Heart left ventricle (tissue), 16 donors: Measurements from ENCODE around the gene CRIP2. TPM values are rescaled to one million over a fixed set of nuclear protein-coding genes. Genes with fewer than 3 reads are reported as not detected.

ENCODE experiments used
- ATAC-seq, 4 donors: fragments of 200-7000 bp; cut with Tn5 transposase; one replicate each; pipeline ENCODE4 v1.9.1; 2020 to 2022; ENCODE audit warnings: moderate library complexity in 4 of 4, mild to moderate bottlenecking in 3 of 4, moderate number of reproducible peaks in 1 of 4
- DNase-seq, 5 donors: peaks; one replicate each; pipeline ENCODE4 v3.0.0-alpha.2; 2020
- H3K27ac ChIP-seq, 12 donors: fragments of 200-600 bp; sonication (generic) in 4 of 12; one replicate each; pipeline versions ENCODE4 v1.5.0 to v1.8.0; 2016 to 2022; ENCODE audit warnings: mild to moderate bottlenecking in 2 of 12
- H3K27me3 ChIP-seq, 9 donors: fragments of 200-600 bp; sonication (generic) in 2 of 9; one replicate each; pipeline versions ENCODE4 v1.5.1 to v1.8.0; 2016 to 2022; ENCODE audit warnings: mild to moderate bottlenecking in 3 of 9
- H3K36me3 ChIP-seq, 9 donors: fragments of 200-600 bp; sonication (generic) in 2 of 9; one replicate each; pipeline versions ENCODE4 v1.5.0 to v1.8.0; 2018 to 2022; ENCODE audit warnings: mild to moderate bottlenecking in 2 of 9
- H3K4me1 ChIP-seq, 12 donors: fragments of 200-600 bp; sonication (generic) in 4 of 12; one replicate each; pipeline versions ENCODE4 v1.5.0 to v1.8.0; 2016 to 2022; ENCODE audit warnings: mild to moderate bottlenecking in 3 of 12
- H3K4me3 ChIP-seq, 12 donors: fragments of 200-600 bp; sonication (generic) in 4 of 12; one replicate each; pipeline versions ENCODE4 v1.5.0 to v1.8.0; 2017 to 2022; ENCODE audit warnings: mild to moderate bottlenecking in 9 of 12, moderate library complexity in 4 of 12
- H3K9me3 ChIP-seq, 12 donors: fragments of 200-600 bp; sonication (generic) in 4 of 12; one replicate each; pipeline versions ENCODE4 v1.5.0 to v1.8.0; 2016 to 2022; ENCODE audit warnings: mild to moderate bottlenecking in 1 of 12
- POLR2A ChIP-seq, 2 donors: fragments of 450-650 bp; IDR thresholded peaks; one replicate each; pipeline ENCODE4 v1.6.1; 2017; ENCODE audit warnings: antibody characterized with exemption in 2 of 2, mild to moderate bottlenecking in 2 of 2, moderate library complexity in 2 of 2
- WGBS, 4 donors: extraction: QIAGEN DNeasy Blood & Tissue Kit in 2 of 4; methylation state at CpG; one replicate each; pipeline versions ENCODE4 v1.1.5 to v1.1.7; 2013 to 2018; 5-methylcytosine and 5-hydroxymethylcytosine counted together
- intact Hi-C, 10 donors: fragments of 100-400 bp; cut with DNase I; formaldehyde crosslinking; loops; one replicate each; pipeline versions ENCODE4 v1.11.1 to v1.14.2; 2022
- long read RNA-seq, 3 donors: library from polyadenylated mRNA; unstranded; transcript quantifications; one replicate each; pipeline ENCODE4 v2.0.0, GENCODE V29; 2020 to 2021
- polyA plus RNA-seq, 2 donors: library from polyadenylated mRNA; stranded (reverse); fragments of 200-250 nt; gene quantifications; one replicate each; pipeline ENCODE4 v1.2.3, GENCODE V29; 2013
- total RNA-seq, 9 donors: library from RNA; depleted of rRNA in 2 of 9; stranded (reverse); fragments of >200 nt in 2 of 9; fragmentation: NEBNext Ultra II Directional in 3 of 9; extraction: Animal tissue kit (Norgen Biotek cat#: 25700) in 3 of 9; gene quantifications; one replicate each; pipeline versions ENCODE4 v1.1.0 to v1.2.4, GENCODE V29; 2016 to 2023
- TF ChIP-seq, protein P1 (sequence below), 12 donors: fragments of 200-600 bp; sonication (generic) in 4 of 12; IDR thresholded peaks; one replicate each; pipeline versions ENCODE4 v1.5.0 to v1.8.0; 2018 to 2022; ENCODE audit warnings: antibody characterized with exemption in 12 of 12, mild to moderate bottlenecking in 5 of 12
- donor health status: ischemic (EF 13 %, LVEDD 7.1; RV severe dilation, severe dysfunction).
- donor health status: healthy with polysubstance abuse.
- donor health status: DM: no; HTN: yes; CAD: no.
- donor health status: DM: no; HTN: no; CAD: no.
- donor health status: ischemic (EF 25% LVEDD 6.9; RV normal size, moderate dysfunction).
- donor health status: ischemic (EF 25% LVEDD 5.7; RV mildly dilated, moderate dysfunction).
- donor health status: healthy.
- donor health status: DM: yes; HTN: yes; CAD: no.
- donor health status: ischemic (EF 35%, LVEDD 5.7; RV mildly dilated, moderate dysfunction).
- donor health status: nonischemic (EF 11% LVEDD 7.7; RV severe dilation, severe dysfunction).
- donor health status: DM: yes; HTN: yes; CAD: no.
- donor health status: PGD.
- donor health status: ischemic (EF 29% LVEDD 5.4; RV normal size, mild dysfunction).
- donor health status: nonischemic (EF 23%, LVEDD 6.1; RV moderate dilation, normal function).

The CRIP2 gene, protein sequence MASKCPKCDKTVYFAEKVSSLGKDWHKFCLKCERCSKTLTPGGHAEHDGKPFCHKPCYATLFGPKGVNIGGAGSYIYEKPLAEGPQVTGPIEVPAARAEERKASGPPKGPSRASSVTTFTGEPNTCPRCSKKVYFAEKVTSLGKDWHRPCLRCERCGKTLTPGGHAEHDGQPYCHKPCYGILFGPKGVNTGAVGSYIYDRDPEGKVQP
- total RNA-seq (1,000 to 10,000 TPM in 2 of 9 donors, 100 to 1,000 TPM in 7; 695 to 1,715 (median 851) TPM), polyA plus RNA-seq (1,000 to 10,000 TPM in 1 of 2 donors, 100 to 1,000 TPM in 1; 829 to 1,402 TPM)
- long read RNA-seq, donor 1, transcript CRIP2-204 (7 exons, 1,373 nt): minor isoform, 11 of 1,179 reads
- long read RNA-seq, donor 1, transcript CRIP2-203 (7 exons, 991 nt): minor isoform, 8 of 1,179 reads
- long read RNA-seq, donor 1, transcript CRIP2-201 (8 exons, 1,857 nt): major isoform, 858 of 1,179 reads
- long read RNA-seq, donor 1, transcript CRIP2-202 (8 exons, 1,176 nt): minor isoform, 9 of 1,179 reads
- long read RNA-seq, donor 1, partial matches to known transcripts: 140 of 1,179 reads
- long read RNA-seq, donor 1, other reads (novel, unspliced or antisense): 149 of 1,179 reads
- long read RNA-seq, donor 2, transcript CRIP2-202 (8 exons, 1,176 nt): minor isoform, 34 of 2,603 reads
- long read RNA-seq, donor 2, transcript CRIP2-201 (8 exons, 1,857 nt): major isoform, 2,272 of 2,603 reads
- long read RNA-seq, donor 2, transcript CRIP2-203 (7 exons, 991 nt): minor isoform, 30 of 2,603 reads
- long read RNA-seq, donor 2, transcript CRIP2-205 (8 exons, 1,893 nt): minor isoform, 13 of 2,603 reads
- long read RNA-seq, donor 2, partial matches to known transcripts: 139 of 2,603 reads
- long read RNA-seq, donor 2, other reads (novel, unspliced or antisense): 115 of 2,603 reads
- long read RNA-seq, donor 3, transcript CRIP2-203 (7 exons, 991 nt): minor isoform, 16 of 745 reads
- long read RNA-seq, donor 3, transcript CRIP2-201 (8 exons, 1,857 nt): major isoform, 532 of 745 reads
- long read RNA-seq, donor 3, partial matches to known transcripts: 167 of 745 reads
- long read RNA-seq, donor 3, other reads (novel, unspliced or antisense): 22 of 745 reads

DNA sequence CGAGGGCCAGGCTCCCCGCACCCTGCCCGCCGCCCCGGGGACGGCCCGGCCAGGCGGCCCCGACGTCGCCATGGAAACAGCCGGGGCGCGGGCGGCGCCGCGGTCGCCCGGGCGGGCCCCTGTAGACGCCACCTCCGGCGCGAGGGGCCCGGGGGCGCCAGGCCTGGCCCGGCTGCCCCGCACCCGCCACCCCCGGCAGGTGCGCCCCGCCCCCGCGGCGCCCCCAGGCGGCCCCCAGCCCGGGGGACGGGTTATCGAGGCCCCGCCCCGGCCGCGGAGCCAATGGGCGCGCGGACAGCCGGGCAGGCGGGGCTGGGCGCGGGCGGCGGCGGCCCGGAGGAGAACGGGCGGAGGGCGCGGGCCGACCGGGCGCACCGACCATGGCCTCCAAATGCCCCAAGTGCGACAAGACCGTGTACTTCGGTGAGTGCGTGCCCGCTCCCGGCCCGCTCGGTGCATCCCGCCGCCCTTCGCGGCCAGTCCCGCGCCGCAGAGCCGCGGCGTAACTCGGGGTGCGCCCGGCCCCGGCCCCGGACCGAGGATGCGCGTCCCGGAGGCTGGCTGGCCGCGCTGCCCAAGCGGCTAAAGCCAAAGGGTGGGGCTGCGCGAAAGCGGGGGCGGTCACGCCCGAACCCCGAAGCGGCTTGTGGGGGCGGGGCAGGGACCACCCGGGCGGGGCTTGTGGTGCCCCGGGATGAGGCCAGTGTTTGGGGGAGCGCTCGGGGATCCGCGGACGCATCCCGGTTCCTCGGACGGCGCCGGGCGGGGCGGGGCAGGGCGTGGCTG, at the start of gene CRIP2:
Gene CRIP2 (plus strand): TSS at position 339 of the 786 bp plus-strand sequence. CDS start 42 bp downstream, at position 381.
- Histone ChIP-seq H3K9me3 (no peaks in the 10 kb centered on the region), H3K27ac (peak within 1 kb of the TSS; percentile 93 to 100 (median 99)), H3K4me1 (peaks cover 0 to 80% (median 56%) of the 10 kb centered on the region in 12 donors), H3K4me3 (peak within 1 kb of the TSS; percentile 72 to 100 (median 96)), H3K36me3 (peaks cover 0 to 24% (median 13%) of the 10 kb centered on the region in 9 donors), H3K27me3 (peaks cover 0 to 30% (median 0%) of the 10 kb centered on the region in 9 donors)
- WGBS, 4 donors: 0 to 1% (median 1%) methylated on average over 15 to 118 of the region's 118 CpGs
- intact Hi-C loops: loop anchor here in 2 of 10 donors (2.0 to 5.0 kb wide), 3 partner anchors 14 to 278 kb away; partner anchors contain the start of gene TEX22 (in 1 of the 2)
- TF ChIP-seq, protein P1, sequence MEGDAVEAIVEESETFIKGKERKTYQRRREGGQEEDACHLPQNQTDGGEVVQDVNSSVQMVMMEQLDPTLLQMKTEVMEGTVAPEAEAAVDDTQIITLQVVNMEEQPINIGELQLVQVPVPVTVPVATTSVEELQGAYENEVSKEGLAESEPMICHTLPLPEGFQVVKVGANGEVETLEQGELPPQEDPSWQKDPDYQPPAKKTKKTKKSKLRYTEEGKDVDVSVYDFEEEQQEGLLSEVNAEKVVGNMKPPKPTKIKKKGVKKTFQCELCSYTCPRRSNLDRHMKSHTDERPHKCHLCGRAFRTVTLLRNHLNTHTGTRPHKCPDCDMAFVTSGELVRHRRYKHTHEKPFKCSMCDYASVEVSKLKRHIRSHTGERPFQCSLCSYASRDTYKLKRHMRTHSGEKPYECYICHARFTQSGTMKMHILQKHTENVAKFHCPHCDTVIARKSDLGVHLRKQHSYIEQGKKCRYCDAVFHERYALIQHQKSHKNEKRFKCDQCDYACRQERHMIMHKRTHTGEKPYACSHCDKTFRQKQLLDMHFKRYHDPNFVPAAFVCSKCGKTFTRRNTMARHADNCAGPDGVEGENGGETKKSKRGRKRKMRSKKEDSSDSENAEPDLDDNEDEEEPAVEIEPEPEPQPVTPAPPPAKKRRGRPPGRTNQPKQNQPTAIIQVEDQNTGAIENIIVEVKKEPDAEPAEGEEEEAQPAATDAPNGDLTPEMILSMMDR (IDR thresholded peaks at IDR 0.05): no peak
- TF ChIP-seq POLR2A (IDR thresholded peaks at IDR 0.05): peak; percentile 59 to 95
- DNase-seq (peak in 4 of 5 donors; percentile 77 to 82 (median 80)), ATAC-seq (peak in 2 of 4 donors; percentile 2 to 16)

DNA sequence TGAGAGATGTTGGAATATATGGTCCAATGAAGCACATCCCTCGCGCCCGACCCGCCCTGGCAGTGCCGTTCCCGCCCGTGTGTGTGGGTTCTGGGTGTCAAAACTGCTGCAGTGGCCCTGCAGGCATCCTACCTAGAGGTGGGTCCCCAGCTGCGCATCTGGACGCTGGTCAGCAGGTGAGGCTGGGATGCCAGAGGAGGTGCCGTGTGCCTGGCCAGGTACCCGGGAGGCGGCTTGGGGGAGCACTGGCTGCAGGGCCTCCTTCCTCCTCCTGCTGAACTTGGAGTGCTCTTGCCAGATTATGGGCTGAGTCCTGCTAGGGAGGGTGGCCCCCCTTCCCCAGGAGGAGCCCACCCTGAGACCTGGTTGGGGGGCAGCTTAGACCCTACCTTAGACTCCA, 49.8 kb upstream of the CRIP2 start:
- no peak overlapping the region for H3K27ac ChIP-seq
- WGBS, 4 donors: 95 to 98% (median 95%) methylated on average over 12 of the region's 12 CpGs
- peaks cover 2 to 42% (median 26%) of the 10 kb centered on the region in 12 donors for H3K4me1 ChIP-seq
- peak in 1 of 5 donors; percentile 9 for DNase-seq
- no peaks in the 10 kb centered on the region for H3K27me3 ChIP-seq
- H3K36me3 ChIP-seq: peaks cover 0 to 24% (median 0%) of the 10 kb centered on the region in 9 donors
- no peak for ATAC-seq
- peaks cover 0 to 3% (median 0%) of the 10 kb centered on the region in 12 donors for H3K9me3 ChIP-seq
- H3K4me3 ChIP-seq: no peak overlapping the region
- intact Hi-C loops: no loop called here
- no peak for TF ChIP-seq POLR2A (IDR thresholded peaks at IDR 0.05)
- TF ChIP-seq, protein P1 (IDR thresholded peaks at IDR 0.05): no peak

DNA sequence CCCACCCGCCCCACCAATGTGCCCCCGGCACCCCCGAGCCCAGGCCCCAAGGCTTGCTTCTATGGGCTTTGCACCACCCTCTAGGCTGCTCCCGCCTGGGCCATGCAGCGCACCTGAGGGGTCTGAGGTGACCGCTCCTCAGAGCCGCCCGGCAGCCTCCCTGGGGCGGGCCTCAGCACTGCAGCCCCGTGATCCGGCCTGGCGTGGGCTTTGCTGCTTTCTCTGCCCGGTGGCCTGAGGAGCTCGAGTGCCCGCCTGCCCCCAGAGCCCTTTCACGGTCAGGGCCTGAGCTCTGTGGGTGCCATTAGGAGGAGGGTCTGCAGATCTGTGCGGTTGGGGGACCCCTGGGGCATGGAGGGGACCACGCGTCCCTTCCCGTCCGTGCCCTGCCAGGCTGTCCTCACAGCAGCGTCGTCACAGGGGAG, 48.8 kb upstream of the CRIP2 start:
- WGBS, 4 donors: 93 to 99% (median 96%) methylated on average over 13 to 23 of the region's 23 CpGs
- no peak for ATAC-seq
- no peak overlapping the region for H3K4me3 ChIP-seq
- intact Hi-C loops: no loop called here
- peaks cover 0 to 3% (median 0%) of the 10 kb centered on the region in 12 donors for H3K9me3 ChIP-seq
- H3K4me1 ChIP-seq: peaks cover 2 to 47% (median 27%) of the 10 kb centered on the region in 12 donors
- H3K27me3 ChIP-seq: no peaks in the 10 kb centered on the region
- peak in 1 of 5 donors; percentile 12 for DNase-seq
- no peak overlapping the region for H3K27ac ChIP-seq
- peaks cover 0 to 24% (median 0%) of the 10 kb centered on the region in 9 donors for H3K36me3 ChIP-seq
- TF ChIP-seq, protein P1 (IDR thresholded peaks at IDR 0.05): no peak
- TF ChIP-seq POLR2A (IDR thresholded peaks at IDR 0.05): no peak
